ENCODE data around the gene LAMA3.

LAMA3 gene

GRCh38 chr18:23668731-23669130, 20.5 kb upstream of the LAMA3 start:
- DNase-seq (ENCODE audit: low spot score): no peak

- DNase-seq (ENCODE audit: low spot score): no peak
These were observed 20.0 kb upstream of the LAMA3 start for GRCh38 chr18:23669202-23669766.

GRCh38 chr18:23669804-23670405, 19.3 kb upstream of the LAMA3 start:
- DNase-seq (ENCODE audit: low spot score): no peak

GRCh38 chr18:23671564-23671963, 17.7 kb upstream of the LAMA3 start:
- DNase-seq (ENCODE audit: low spot score): peak; percentile 40

GRCh38 chr18:23673725-23674124, 15.5 kb upstream of the LAMA3 start:
- no peak for DNase-seq (ENCODE audit: low spot score)

GRCh38 chr18:23675236-23675635, 14.0 kb upstream of the LAMA3 start:
- no peak for DNase-seq (ENCODE audit: low spot score)

DNA sequence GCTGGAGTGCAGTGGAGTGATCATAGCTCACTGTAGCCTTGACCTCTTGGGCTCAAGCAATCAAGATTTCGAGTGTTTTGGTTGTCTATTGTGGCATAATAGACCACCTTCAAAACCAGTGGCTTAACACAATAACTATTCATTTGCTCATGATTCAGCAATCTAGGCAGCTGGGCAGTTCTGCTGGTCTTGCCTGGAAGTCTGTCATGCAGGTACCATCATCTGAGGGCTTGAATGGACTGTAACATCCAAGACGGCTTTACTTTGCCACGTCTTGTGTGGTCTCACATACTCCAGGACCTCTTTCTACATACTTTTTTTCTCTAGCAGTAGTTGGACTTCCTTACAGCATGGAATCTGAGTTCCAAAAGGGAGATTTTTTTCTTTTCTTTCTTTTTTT, 13.4 kb upstream of the LAMA3 start:
- no peak for DNase-seq (ENCODE audit: low spot score)

DNA sequence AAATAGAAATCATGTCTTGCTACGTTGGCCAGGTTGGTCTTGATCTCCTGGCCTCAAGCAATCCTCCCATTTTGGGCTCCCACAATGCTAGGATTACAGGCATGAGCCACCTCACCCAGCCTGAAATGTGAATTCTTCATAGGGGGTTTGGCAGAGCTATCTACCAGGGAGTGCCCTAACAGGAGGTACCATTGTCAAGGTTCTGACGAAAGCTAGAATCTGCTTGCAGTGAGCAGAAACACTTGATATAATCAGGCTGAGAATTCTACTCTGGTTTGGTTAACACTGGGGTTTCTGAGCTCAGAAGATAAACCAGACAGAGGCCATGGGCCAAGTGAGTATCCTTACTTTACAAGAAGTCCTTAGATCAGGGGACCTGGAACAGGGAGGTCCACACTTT, 7.2 kb upstream of the LAMA3 start:
- no peak for DNase-seq (ENCODE audit: low spot score)

- no peak for DNase-seq (ENCODE audit: low spot score)
These were observed 6.8 kb upstream of the LAMA3 start for GRCh38 chr18:23682472-23682871.

DNA sequence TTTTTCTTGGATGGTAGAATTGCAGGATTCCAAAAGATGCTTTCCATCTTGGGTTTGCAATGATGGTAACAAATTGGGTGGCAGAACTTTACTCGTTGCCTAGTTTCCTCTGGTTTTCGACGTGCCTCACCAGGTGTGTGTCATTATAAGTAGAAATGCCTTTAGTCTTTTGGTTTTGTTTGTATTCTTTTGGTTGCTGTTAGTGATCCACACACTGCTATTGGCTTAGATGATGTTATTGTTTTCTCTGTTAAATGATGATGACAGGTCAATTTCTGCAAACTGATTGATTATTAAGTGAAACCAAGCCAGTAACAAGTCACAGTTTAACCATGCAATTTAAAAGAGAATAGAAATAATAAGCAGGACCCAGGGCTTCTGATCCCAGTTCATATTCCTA, 6.1 kb upstream of the LAMA3 start:
- no peak for DNase-seq (ENCODE audit: low spot score)

- DNase-seq (ENCODE audit: low spot score): no peak
These were observed 5.6 kb upstream of the LAMA3 start for GRCh38 chr18:23683671-23684070.

GRCh38 chr18:23684515-23685197, 4.6 kb upstream of the LAMA3 start:
- peak; percentile 76 for DNase-seq (ENCODE audit: low spot score)

DNA sequence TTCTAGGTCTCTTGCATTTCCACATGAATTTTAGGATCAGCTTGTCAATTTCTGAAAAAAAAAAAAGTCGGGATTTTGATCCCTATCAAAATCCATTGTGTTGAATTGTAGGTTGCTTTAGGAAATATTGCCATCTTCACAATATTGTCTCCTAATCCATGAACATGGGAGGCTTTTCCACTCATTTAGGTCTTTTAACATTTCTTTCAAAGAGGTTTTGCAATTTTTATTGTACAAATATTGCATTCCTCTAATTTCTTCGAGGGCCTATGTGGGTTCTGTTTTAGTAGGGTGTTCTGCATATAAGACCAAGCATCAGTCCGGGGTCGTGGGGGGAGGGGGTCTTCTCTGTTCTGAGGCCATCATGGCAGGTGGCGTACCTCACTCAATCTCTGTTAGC, 725 bp upstream of the LAMA3 start:
- DNase-seq (ENCODE audit: low spot score): no peak

GRCh38 chr18:23689616-23690504, 607 bp downstream of the LAMA3 start:
- no peak for DNase-seq (ENCODE audit: low spot score)

GRCh38 chr18:23690505-23691068, 1.3 kb downstream of the LAMA3 start:
- DNase-seq (ENCODE audit: low spot score): no peak

- no peak for DNase-seq (ENCODE audit: low spot score)
These were observed 4.6 kb downstream of the LAMA3 start for GRCh38 chr18:23693846-23694245.

GRCh38 chr18:23694637-23695430, 5.6 kb downstream of the LAMA3 start:
- DNase-seq (ENCODE audit: low spot score): no peak

DNA sequence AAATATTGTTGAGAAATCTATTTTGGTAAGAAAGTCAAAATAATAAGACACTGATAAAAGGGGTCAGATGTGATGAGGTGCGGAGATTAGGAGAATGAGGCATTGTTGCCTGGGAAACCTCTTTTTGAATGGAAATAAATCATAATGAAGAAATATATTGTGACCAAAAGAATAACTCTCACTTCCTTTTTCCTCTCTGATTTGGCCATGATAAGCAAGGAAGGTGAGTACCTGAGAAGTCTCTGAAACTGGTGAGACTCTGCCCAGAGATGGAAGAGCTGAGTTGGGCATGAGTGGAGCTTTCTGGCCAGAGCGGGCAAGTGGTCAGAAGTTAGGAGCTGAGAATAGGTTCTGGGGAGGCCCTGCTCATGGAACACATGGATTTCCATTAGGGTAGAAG, 11.8 kb downstream of the LAMA3 start:
- DNase-seq (ENCODE audit: low spot score): no peak

DNA sequence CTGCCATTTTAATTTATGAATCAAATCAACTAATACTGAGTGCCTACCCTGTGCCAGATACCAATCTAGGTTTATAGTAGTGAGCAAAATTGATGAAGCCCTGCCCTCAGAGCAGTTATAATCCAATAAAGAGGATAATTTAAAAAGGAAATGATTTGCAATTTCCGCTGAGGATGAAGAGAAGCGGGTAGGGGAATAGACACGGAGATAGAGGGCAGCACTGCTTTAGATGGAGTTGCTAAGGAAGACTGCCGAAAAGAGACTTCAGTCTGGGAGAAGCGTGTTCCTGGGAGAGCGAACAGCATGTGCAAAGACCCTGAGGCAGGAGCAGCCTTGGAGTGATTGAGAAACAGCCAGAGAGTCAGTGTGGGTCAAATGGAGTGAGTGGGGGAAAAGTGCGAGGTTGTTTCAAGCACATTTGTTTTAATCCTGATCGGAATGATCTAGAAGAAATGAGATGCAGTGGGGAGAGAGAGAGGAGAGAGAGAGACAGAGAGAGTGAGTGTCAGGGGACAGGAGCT, 12.4 kb downstream of the LAMA3 start:
- DNase-seq (ENCODE audit: low spot score): no peak

DNA sequence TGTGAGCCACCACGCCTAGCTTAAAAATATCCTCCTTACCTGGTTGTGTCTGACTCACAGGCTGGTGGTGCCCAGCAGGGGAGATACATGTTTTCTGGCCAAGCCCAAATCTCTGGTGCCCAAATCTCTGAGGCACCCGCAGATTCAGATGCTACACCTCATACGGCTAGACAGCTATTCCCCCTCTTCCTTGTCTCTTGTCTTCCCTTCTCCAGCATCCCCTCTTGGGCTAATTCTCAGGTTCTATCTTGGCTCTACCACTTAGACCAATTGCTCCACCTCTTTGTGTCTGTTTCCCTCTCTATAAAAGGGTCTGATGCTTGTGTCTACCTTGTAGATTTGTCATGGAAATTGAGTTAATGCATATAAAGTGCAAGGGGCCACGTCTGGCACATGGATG, 13.4 kb downstream of the LAMA3 start:
- DNase-seq (ENCODE audit: low spot score): no peak
